ENCODE measurements around the gene KCNJ15. TPM values are rescaled to one million over a fixed set of nuclear protein-coding genes. Genes with fewer than 3 reads are reported as not detected.

The KCNJ15 gene
- total and polyA plus RNA-seq, 9 donors = 0.20 to 1.1 (median 0.35) TPM; not detected in 1

DNA sequence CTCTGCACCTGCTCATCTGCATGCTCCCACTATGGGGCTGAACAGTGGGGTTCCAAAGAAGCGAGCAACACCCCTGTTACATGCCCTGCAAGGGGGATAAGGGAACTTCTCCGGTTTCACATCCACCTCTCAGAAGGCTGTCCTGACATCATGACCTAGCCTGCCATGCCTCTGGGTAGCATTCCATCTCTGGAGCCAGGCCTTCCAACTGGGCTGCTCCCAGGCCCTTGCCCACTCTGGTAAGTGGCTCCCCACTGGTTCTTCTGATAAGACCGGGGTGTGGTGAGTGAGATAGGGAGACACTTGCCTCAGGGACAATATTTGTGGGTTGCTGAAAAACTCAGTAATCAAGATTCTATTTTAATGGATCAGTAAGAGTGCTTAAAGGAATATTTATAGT is 57.8 kb downstream of the KCNJ15 start:
- TF ChIP-seq CTCF (IDR thresholded peaks at IDR 0.05) (no peak), POLR2A (IDR thresholded peaks at IDR 0.05) (no peak), EP300 (IDR thresholded peaks at IDR 0.05) (no peak)
- Histone ChIP-seq H3K27ac (no peak overlapping the region), H3K4me1 (ENCODE audit: insufficient read depth) (no peaks in the 10 kb centered on the region), H3K36me3 (no peaks in the 10 kb centered on the region), H3K27me3 (no peaks in the 10 kb centered on the region), H3K4me3 (no peak overlapping the region), H3K9me3 (no peaks in the 10 kb centered on the region)
- intact Hi-C loops (cut with DNase I) = no loop called here
- 84 to 88% (median 85%) methylated on average over 3 of the region's 3 CpGs for WGBS, 3 donors
- DNase-seq = no peak

- Histone ChIP-seq H3K27ac (no peak overlapping the region), H3K4me3 (no peak overlapping the region), H3K4me1 (ENCODE audit: insufficient read depth) (no peaks in the 10 kb centered on the region), H3K9me3 (no peaks in the 10 kb centered on the region), H3K36me3 (no peaks in the 10 kb centered on the region), H3K27me3 (no peaks in the 10 kb centered on the region)
- 34 to 43% (median 39%) methylated on average over 2 of the region's 2 CpGs for WGBS, 3 donors
- intact Hi-C loops (cut with DNase I) = no loop called here
- DNase-seq = no peak
- TF ChIP-seq CTCF (IDR thresholded peaks at IDR 0.05) (no peak), EP300 (IDR thresholded peaks at IDR 0.05) (no peak), POLR2A (IDR thresholded peaks at IDR 0.05) (no peak)
Observed at GRCh38 chr21:38315122-38315521, 58.3 kb downstream of the KCNJ15 start.

GRCh38 chr21:38319781-38320180 is 63.0 kb downstream of the KCNJ15 start:
- Histone ChIP-seq H3K9me3 (no peaks in the 10 kb centered on the region), H3K27ac (no peak overlapping the region), H3K36me3 (no peaks in the 10 kb centered on the region), H3K4me3 (no peak overlapping the region), H3K27me3 (no peaks in the 10 kb centered on the region), H3K4me1 (ENCODE audit: insufficient read depth) (no peaks in the 10 kb centered on the region)
- TF ChIP-seq CTCF (IDR thresholded peaks at IDR 0.05) (no peak), POLR2A (IDR thresholded peaks at IDR 0.05) (no peak), EP300 (IDR thresholded peaks at IDR 0.05) (no peak)
- intact Hi-C loops (cut with DNase I) = no loop called here
- no peak for DNase-seq
- 85 to 91% (median 90%) methylated on average over 7 of the region's 7 CpGs for WGBS, 3 donors

- intact Hi-C loops (cut with DNase I) = no loop called here
- Histone ChIP-seq H3K4me1 (ENCODE audit: insufficient read depth) (no peaks in the 10 kb centered on the region), H3K27ac (no peak overlapping the region), H3K4me3 (no peak overlapping the region), H3K9me3 (no peaks in the 10 kb centered on the region), H3K27me3 (no peaks in the 10 kb centered on the region), H3K36me3 (no peaks in the 10 kb centered on the region)
- TF ChIP-seq POLR2A (IDR thresholded peaks at IDR 0.05) = no peak
- no peak for TF ChIP-seq EP300 (IDR thresholded peaks at IDR 0.05)
- no peak for TF ChIP-seq CTCF (IDR thresholded peaks at IDR 0.05)
- DNase-seq = no peak
- WGBS, 3 donors = 75 to 89% (median 86%) methylated on average over 6 of the region's 6 CpGs
Observed at GRCh38 chr21:38321568-38321967, 64.8 kb downstream of the KCNJ15 start.

All from ovary (tissue), 9 donors.